Uterus (tissue), 2 donors: ENCODE measurements around the gene CRACR2A.

Experiments used
- CTCF ChIP-seq, 4 experiments: fragments of 200-600 bp in 2 of 4; fragments of 450-650 bp in 2 of 4; sonication (generic) in 2 of 4; IDR thresholded peaks; one replicate each; pipeline ENCODE4 v1.5.1; 2016 to 2019; ENCODE audit warnings: antibody characterized with exemption in 4 of 4, mild to moderate bottlenecking in 2 of 4, moderate library complexity in 1 of 4
- POLR2A ChIP-seq, 2 donors: fragments of 450-650 bp; IDR thresholded peaks; one replicate each; pipeline ENCODE4 v1.6.1; 2016; ENCODE audit warnings: antibody characterized with exemption in 2 of 2, mild to moderate bottlenecking in 1 of 2, moderate library complexity in 1 of 2

GRCh38 chr12:3791256-3791874, 38.5 kb upstream of the CRACR2A start:
- TF ChIP-seq CTCF (IDR thresholded peaks at IDR 0.05), result no peak
- no peak for TF ChIP-seq POLR2A (IDR thresholded peaks at IDR 0.05)
